ENCODE results near the gene L3HYPDH.

GRCh38 chr14:59510001-59510400, 25.8 kb upstream of the L3HYPDH start:
- no peak for TF ChIP-seq CTCF (conservative IDR thresholded peaks at IDR 0.05 in 1 of 2, IDR thresholded peaks at IDR 0.05 in 1 of 2; ENCODE audit: extremely low read depth in 1 of 2, insufficient read depth in 1 of 2, low read depth in 1 of 2, low read length in 2 of 2)
- no peak for TF ChIP-seq EZH2 (IDR thresholded peaks at IDR 0.05; ENCODE audit: borderline replicate concordance, low read length)

Data from mammary epithelial cell (primary cell).